HG02588 (cell line): Measurements from ENCODE around the gene DBNL.

Experiments used
- ATAC-seq: cut with Tn5 transposase; IDR thresholded peaks from one replicate; pipeline ENCODE4 v1.9.1; 2021; ENCODE audit warnings: mild to moderate bottlenecking, moderate library complexity; ENCODE audit not compliant: unreplicated experiment

The DBNL gene

GRCh38 chr7:44075296-44076075 is 31.0 kb downstream of the DBNL start:
- no peak for ATAC-seq

DNA sequence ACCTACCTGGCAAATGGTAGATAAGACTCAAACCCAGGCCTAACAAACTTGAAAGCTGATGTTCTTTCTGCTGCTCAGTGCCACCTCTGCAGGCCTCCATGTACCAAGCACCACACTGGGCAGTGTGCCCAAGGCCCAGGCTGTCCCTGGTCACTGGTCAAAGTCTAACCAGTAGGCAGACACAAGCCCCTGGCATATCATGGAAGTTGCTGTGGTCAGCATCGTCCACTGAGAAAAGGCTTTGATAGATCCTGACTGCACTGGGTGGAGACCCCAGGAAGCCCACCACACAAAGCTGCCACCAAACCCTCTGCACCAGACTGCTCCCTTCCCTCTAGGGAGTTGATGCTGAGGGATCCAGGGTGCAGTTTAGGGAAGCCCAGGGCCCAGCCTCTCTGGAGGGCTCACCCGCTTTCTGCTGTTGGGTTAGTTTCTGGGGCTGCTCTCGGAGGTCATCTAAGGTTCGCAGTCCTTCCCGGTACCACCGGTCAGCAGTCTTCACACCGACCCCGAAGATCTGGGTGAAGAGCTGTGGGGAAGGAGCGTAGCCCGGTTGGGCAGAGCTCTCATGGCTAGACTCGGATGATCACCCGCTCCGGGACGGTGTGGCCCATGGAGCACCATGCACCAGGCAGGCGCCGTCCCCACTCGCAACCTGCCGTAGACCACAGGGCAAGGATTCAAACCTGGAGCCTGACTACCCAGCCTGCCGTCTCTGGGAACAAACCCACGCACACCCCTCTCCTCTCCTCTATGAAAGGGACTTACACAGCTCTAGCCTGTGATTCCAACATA is 31.8 kb downstream of the DBNL start:
- ATAC-seq, result no peak

- ATAC-seq, result no peak
These were observed 32.6 kb downstream of the DBNL start for GRCh38 chr7:44077061-44077460.

DNA sequence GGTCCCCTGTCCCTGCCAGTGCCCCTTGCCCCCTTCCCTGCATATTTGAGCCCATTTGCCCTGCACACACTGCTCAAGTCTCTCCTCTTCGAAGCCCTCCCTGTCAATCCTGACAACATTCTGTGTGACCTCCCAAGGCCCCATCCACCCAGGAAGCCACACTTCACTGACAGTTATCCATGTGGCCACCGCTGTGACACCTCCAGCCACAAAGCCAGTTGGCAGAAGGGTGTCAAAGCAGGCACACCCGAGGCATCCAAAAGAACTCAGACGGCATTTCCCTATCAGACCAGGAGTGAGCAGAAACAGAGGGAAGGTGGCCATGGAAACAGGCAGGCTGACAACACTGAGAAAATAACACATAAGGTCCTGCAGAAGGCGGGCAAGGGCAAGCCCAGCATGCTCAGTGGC is 33.2 kb downstream of the DBNL start:
- ATAC-seq, result no peak

DNA sequence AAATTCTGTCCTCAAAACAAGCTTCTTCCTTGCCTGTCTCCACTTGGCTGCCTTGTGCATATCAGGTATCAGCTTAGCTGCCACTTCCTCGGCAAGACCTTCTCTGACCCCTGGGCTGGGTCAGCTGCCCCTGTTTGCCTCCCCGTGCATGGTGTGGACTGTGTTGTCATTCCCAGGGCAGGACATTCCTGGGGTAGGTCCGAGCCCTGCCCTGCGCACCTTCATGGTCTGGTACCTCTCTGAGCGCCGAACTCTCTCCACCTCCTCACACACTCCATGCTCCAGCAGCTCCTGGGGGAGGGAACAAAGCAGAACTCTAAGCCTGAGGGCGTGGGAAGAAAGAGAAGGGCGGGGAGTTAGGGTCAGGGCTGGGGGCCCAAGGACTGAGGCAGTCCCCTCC is 34.0 kb downstream of the DBNL start:
- no peak for ATAC-seq

DNA sequence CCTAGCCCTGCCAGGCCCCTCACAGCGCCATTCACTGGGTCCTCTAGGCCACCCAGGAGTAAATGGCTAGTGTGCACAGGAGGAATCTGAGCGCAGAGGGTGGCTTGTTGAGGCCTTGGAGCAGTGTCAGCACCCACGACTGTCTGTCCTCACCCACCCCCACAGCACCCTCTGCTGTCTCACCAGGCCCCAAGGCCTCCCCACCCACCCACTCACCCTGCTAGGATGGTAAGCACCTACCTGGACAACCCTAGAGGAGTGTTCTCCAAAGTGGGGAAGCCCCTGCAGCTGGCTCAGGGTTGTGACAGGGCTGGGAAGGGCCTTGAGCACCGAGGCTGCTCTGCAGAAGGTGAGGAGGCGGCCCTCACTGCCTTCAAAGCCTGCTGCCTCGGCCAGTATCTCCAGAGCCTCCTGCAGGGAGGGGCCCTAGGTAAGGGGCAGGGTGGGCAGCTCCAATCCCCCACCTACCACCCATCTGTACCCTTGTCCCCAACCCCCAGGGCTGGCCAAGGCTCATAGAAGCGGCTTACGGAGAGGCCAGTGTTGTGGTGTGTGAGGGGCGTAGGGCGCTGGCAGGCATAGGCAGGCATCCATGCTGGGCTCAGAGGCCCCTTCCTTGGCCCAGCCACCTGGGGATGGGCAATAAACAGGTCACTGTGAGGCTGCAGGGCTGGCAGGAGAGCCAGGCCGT is 35.0 kb downstream of the DBNL start:
- ATAC-seq, result no peak

DNA sequence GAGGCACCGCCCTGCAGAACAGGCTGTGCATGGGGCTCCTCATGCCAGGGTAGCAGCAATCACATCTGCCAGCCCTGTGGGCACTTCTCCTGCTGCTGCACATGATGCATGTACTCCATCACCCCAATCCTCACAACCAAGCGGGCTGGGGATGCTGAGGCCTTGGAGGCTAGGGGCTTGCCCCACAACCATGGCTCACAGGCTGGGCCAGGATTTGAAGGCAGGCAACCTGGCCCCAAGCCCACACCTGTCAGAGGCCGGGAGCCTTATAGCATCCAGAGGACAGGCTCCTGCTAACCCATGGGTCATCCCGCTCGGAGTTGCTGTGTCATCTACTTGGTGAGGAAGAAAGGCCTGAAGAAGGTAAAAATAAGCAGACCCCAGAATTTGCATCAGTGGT is 35.6 kb downstream of the DBNL start:
- ATAC-seq, result no peak

DNA sequence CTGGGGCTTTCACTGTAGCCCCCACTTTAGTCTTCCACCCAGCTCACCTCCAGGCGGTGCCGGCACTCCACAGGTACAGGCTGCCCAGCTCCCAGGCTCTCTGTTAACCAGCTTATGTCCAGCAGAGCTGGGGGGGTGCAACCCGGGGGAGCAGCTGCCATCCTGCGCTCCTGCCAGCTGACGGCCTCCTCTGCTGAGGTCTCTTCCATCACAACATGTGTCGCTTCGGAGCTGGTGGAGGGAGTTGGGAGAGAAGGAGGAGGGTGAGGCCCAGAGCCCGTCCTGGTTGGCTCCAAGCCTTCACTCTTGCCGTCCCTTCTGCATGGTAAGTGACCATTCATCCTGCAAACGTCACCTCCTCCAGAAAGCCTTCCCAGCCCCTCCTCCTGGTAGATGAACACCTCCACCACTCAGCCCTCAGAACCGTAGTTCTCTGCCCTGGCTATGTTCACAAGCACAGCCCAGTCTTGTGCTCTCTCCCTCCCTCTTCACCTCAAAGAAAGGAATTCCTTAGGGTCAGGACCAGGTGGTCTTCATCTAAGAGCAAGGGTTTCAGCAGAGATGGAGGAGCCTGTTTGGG is 36.3 kb downstream of the DBNL start:
- ATAC-seq, result no peak

DNA sequence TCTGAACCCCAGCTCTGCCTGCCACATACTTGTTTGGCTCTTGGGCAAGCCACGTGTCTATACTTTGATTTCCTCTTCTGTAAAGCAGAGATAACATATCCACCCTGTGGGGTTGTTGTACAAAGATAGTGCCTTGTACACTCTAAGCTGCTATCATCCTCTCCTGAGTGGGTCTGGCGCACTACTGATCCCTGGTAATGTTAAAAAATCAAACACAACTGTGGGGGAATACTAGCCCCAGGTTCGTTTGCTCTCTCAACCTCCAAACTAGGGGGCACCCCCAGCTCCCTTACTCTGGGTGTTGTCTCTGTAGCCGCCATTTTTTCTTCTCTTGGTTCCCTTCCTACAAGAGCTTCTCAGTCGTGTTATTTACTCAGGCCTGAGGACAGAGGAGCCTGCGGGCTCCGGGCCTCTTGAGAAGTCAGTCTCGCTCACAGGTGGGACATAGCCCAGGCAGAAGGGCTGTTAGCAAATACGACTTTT is 36.8 kb downstream of the DBNL start:
- ATAC-seq, result no peak

DNA sequence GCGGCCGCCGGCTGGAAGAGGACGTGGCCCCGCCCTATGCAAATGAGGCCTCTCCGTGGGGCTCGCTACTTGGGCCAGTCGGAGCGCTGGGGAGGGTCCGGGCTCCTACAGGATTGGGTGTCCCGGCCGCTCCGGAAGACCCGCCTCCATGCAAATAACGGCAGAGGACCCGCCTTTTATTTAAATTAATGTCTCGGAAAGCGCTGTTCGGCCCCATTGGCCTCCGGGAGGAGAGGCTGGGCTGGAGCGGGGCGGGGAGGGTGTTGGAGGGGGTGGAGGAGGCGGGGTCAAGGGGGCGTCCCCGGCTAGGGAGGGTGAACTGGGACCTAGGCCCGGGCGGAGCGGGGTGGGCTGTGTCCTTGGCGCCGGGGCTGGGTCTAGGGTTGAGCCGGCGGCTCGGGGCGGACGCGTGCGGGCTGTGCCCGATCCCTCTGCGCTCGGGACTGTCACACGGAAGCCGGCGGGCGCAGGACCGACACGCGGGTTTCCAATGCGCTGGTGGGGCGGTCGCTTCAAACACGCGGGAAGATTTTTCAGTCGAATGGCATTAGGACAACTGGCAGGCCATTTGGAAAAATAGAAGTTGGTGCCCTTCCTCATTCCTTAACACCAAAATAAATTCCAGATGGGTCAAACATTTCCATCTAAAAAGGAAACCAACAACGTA is 38.2 kb downstream of the DBNL start:
- ATAC-seq, result peak; percentile 87

DNA sequence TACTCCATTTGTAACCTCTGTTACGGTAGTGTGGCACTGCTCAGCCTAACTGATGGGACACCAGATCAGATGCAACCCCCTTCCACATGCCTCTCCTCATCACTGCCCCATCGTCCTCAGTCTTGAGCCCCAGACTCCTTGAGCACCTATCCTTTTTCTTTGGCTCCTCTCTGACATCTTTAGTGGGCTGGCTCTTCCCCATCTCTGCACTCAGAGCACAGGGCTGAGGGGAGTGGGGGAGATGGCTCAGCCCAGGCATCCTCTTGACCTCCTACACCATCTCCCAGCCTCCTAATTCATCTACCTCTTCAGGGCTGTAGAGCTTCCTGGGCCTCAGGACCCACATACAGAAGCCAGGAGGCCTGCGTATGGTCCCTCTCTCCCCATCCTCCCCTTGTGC is 39.3 kb downstream of the DBNL start:
- ATAC-seq, result no peak

- no peak for ATAC-seq
These were observed 40.2 kb downstream of the DBNL start for GRCh38 chr7:44084701-44085100.

DNA sequence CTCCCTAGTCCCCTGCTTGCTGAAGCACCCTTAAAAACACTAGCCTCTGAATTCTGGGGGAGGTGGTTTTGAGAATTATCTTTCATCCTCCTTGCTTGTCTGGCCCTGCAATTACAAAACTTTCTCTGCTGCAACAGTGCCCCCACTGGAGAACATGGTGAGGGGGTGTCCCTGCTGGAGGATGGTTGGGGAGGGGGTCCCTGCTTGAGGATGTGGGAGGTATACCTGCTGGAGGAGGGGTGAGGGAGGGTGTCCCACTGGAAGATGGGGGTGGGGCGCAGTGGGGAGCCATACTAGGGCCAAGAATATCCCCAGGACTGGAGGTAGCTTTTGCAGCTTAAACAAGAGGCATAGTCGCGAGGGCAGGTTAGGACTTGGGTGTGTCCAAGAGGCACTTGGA is 41.0 kb downstream of the DBNL start:
- no peak for ATAC-seq

- ATAC-seq, result no peak
These were observed 42.1 kb downstream of the DBNL start for GRCh38 chr7:44086627-44087026.

DNA sequence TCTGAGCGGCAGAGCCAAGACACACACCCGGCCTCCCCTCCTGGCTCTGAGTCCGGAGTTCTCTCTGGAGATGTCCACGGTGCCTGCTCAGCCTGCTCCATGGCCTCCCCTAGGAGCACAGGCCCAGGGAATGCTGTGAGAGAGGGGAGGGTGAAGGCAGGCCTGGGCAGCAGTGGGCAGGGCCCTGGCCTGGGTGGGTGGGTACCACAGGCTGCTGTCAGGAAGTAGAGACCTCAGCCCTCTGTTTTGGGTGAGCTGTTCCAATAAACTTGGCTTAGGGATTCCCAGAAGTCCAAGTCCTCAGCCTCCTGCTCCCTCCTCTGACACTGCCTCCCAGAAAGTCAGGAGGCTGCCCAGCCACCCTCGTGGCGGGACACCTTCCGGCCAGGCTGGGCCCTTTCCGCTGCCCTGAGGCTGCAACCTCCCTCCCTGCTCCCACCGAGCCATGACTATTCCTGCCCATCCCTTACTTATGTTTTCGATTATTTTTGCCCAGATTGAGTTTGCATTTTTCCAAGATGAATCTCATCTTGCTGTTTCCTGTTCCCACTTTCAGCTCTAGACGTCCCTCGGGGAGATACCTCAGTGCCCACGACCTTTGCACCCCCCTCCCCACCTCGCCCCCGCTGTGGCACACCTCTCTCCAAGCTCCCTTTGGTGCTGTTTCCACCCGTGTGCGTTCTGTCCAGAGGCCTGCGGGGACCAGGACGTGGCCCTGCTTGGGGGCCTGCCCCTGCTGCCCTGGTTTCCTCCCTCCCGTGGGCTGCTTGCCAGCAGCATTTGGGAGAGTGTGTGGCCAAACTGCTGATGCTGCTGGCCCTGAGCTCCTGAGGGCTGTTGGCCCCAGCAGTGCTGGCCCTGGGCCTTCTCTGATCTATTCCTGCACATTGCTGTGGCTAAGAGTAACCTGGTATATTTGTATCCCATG is 43.7 kb downstream of the DBNL start:
- no peak for ATAC-seq

DNA sequence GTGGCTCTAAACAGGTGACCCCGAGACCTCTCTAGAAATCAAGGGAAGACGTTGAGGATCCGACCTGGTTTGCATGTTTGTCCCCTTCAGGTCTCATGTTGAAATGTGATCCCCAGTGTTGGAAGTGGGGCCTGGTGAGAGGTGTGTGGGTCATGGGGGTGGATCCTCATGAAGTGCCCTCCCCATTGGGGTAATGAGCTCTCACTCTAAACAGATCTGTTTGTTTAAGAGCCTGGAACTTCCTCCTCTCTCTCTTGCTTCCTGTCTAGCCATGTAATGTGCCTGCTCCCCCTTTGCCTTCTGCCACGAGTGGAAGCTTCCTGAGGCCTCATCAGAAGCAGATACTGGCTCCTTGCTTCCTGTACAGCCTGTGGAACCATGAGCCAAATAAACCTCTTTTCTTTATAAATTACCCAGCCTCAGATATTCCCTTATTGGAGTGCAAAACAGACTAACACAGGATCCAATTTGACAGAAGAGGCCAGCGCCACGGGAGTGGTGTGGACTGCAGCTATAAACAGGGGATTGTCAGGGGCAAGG is 48.7 kb downstream of the DBNL start:
- ATAC-seq, result no peak

DNA sequence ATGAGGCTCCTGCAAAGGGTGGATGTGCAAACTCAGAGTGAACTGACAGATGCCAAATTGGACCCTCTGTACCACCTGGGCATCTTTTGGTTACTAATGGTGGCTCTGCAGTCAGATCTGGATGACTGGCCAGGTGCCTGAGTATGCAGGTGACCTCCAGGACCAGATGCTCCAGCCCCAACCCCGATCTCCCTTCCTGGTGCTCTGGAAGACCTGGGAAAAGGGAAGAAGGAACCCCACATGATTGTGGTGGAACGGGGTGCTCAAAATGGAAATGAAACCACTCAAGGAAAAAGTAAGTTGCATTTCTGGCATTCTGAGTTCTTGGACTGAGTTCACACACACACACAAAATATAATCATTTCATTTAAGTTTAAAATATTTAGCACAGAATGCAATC is 49.9 kb downstream of the DBNL start:
- ATAC-seq, result no peak

DNA sequence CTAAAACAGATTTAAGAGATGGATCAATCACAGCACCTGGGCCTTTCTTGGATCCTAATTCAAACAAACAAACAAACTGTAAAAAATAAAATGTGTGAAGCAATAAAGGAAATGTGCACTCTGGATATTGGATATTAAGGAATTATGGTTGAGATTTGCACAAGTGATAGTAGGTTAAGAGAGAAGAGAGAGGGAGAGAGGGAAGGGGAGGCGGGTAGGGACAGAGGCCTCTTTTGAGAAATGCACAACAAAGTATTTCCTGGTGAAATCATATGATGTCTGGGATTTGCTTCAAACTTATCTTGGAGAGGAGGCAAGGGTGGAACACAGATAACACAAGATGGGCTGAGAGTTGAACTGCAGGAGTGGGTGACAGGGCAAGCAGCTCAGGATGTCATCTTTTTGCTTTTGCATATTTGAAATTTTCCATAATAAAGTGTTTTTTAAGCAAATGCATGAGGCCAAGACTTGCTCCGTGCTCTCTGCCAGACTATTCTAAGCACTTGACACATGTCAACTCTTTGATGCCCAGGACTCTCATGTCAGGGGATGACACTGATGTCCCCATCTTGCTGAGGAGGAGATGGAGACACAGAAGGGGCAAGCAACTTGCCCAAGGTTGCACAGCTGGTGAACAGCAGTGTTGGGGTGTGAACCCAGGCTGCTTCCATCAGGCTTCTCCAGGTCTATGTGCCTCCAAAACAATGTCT is 50.5 kb downstream of the DBNL start:
- ATAC-seq, result no peak

- ATAC-seq, result no peak
These were observed 51.3 kb downstream of the DBNL start for GRCh38 chr7:44095781-44096180.
